ENCODE data around the gene MAPK8IP3. TPM values are rescaled to one million over a fixed set of nuclear protein-coding genes. Genes with fewer than 3 reads are reported as not detected.

MAPK8IP3 gene
- total and polyA plus RNA-seq, 9 of the 15 experiments (the other 6 are each of a cell fraction or from before 2014, with no cell fraction given), result 0.17 to 58.7 (median 16.7) TPM

DNA sequence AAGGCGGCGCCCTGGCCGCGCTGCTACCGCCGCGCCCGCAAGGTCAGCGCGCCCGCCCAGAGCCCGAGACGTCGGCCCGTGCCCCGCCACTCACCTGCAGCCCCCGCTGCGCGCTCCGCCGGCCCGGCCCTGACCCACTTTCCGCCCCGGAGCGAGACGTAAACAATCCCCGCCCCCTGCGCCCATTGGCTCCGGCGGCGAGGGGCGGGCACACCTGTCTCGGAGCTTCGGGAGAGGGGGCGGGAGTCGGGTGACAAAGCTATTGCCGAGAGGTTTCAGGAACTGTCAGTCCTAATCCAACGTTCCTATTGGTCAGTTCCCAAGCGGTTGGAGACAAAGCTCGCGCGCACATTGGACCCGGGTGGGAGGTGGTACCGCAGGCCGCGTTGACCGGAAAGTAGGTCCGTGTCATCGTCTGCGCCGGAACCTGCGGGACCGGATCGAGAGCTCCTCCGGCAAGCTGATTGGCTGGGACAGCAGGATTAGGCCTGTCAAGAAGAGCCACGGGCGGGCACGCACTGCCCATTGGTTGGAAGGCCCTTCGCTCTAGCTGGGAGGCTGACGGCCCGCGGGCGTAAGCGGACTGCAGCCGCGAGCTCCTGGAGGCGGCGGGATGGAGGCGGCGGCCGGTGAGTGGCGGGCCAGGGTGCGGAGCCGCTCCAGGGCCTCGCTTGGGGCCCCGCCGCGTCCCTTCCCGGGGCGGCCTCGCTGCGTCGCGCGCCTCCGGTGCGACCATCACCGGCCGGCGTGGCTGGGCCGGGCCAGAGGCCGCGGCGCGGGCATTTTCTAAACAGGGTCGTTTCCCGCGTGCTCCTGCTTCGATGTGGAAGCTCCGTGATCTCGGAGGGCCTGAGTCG, 76.6 kb downstream of the MAPK8IP3 start, which contains the start of the genes NUBP2 and SPSB3 (continued):
- TF ChIP-seq, protein P1, sequence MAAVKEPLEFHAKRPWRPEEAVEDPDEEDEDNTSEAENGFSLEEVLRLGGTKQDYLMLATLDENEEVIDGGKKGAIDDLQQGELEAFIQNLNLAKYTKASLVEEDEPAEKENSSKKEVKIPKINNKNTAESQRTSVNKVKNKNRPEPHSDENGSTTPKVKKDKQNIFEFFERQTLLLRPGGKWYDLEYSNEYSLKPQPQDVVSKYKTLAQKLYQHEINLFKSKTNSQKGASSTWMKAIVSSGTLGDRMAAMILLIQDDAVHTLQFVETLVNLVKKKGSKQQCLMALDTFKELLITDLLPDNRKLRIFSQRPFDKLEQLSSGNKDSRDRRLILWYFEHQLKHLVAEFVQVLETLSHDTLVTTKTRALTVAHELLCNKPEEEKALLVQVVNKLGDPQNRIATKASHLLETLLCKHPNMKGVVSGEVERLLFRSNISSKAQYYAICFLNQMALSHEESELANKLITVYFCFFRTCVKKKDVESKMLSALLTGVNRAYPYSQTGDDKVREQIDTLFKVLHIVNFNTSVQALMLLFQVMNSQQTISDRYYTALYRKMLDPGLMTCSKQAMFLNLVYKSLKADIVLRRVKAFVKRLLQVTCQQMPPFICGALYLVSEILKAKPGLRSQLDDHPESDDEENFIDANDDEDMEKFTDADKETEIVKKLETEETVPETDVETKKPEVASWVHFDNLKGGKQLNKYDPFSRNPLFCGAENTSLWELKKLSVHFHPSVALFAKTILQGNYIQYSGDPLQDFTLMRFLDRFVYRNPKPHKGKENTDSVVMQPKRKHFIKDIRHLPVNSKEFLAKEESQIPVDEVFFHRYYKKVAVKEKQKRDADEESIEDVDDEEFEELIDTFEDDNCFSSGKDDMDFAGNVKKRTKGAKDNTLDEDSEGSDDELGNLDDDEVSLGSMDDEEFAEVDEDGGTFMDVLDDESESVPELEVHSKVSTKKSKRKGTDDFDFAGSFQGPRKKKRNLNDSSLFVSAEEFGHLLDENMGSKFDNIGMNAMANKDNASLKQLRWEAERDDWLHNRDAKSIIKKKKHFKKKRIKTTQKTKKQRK (IDR thresholded peaks at IDR 0.05; ENCODE audit: borderline replicate concordance, low read depth, low read length), result peak; percentile 95
- TF ChIP-seq, protein P2, sequence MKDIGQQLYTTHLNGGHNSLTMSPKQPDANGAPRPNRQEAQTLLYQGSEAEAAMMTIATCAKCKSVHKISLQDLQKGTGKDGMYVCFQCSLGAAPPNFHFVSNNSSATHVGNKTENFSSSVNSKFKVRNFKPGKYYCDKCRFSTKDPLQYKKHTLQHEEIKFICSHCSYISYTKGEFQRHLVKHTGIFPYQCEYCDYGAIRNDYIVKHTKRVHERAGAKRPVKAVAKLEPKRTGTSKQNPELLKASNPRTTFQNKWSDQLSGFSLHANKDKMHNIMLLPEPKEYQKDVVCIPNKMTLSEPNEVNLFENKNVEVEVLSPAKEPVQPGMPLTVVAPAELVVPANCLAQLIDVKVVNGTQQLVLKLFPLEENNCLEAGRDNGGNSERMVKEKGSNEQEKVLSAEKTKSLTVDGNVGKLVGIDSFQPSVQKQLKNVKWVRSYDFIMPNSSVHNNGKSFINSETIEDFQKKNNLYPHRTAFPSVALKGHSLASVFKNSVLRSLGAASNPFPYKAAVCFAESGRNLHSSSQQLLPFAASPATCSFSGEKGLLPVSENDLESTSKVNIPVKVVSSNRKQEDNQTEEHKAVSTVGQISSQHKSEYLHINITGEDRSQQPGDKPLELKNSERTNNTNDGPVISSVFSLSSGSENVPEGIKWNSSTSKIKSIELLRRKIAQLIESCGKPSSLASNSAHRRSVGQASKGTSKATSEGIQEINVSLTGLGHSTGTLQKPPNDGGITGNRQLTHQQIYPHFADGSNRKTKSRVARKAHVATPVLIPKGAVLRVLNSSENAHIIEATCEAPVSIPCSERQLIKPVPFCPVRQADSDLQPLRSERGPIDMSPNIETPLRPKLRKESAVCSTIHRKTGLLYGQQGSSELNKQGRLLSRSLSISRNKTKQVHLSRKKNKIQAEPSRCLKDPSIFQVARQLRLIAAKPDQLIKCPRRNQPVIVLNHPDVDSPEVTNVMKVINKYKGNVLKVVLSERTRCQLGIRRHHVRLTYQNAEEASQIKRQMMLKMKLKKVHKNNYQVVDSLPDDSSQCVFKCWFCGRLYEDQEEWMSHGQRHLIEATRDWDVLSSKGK (CRISPR knock-in tag; IDR thresholded peaks at IDR 0.05), result no peak
- TF ChIP-seq TAF7 (tag; IDR thresholded peaks at IDR 0.05) (no peak), RAD21 (CRISPR knock-in tag; conservative IDR thresholded peaks at IDR 0.05 in 1 of 2, IDR thresholded peaks at IDR 0.05 in 1 of 2) (no peak), FOXP1 (CRISPR knock-in tag; IDR thresholded peaks at IDR 0.05) (peak; percentile 44; the same call in 1 of the 2 replicates), FOSL1 (tag; conservative IDR thresholded peaks at IDR 0.05) (no peak), HMG20A (CRISPR knock-in tag; conservative IDR thresholded peaks at IDR 0.05) (no peak), GABPA (tag; conservative IDR thresholded peaks at IDR 0.05; ENCODE audit: low read depth) (peak; percentile 99), CBX3 (IDR thresholded peaks at IDR 0.05; ENCODE audit: borderline replicate concordance in 1 of 2, low read length in 2 of 2) (no peak), HDAC2 (IDR thresholded peaks at IDR 0.05) (no peak)
- TF ChIP-seq, protein P3, sequence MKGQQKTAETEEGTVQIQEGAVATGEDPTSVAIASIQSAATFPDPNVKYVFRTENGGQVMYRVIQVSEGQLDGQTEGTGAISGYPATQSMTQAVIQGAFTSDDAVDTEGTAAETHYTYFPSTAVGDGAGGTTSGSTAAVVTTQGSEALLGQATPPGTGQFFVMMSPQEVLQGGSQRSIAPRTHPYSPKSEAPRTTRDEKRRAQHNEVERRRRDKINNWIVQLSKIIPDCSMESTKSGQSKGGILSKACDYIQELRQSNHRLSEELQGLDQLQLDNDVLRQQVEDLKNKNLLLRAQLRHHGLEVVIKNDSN (CRISPR knock-in tag; IDR thresholded peaks at IDR 0.05), result 0 out of 2 replicates have a peak, but pooled peaks have one; percentile 18
- TF ChIP-seq, protein P4, sequence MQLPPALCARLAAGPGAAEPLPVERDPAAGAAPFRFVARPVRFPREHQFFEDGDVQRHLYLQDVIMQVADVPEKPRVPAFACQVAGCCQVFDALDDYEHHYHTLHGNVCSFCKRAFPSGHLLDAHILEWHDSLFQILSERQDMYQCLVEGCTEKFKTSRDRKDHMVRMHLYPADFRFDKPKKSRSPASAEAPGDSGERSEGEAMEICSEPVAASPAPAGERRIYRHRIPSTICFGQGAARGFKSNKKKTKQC (CRISPR knock-in tag; IDR thresholded peaks at IDR 0.05), result no peak
- TF ChIP-seq, protein P5, sequence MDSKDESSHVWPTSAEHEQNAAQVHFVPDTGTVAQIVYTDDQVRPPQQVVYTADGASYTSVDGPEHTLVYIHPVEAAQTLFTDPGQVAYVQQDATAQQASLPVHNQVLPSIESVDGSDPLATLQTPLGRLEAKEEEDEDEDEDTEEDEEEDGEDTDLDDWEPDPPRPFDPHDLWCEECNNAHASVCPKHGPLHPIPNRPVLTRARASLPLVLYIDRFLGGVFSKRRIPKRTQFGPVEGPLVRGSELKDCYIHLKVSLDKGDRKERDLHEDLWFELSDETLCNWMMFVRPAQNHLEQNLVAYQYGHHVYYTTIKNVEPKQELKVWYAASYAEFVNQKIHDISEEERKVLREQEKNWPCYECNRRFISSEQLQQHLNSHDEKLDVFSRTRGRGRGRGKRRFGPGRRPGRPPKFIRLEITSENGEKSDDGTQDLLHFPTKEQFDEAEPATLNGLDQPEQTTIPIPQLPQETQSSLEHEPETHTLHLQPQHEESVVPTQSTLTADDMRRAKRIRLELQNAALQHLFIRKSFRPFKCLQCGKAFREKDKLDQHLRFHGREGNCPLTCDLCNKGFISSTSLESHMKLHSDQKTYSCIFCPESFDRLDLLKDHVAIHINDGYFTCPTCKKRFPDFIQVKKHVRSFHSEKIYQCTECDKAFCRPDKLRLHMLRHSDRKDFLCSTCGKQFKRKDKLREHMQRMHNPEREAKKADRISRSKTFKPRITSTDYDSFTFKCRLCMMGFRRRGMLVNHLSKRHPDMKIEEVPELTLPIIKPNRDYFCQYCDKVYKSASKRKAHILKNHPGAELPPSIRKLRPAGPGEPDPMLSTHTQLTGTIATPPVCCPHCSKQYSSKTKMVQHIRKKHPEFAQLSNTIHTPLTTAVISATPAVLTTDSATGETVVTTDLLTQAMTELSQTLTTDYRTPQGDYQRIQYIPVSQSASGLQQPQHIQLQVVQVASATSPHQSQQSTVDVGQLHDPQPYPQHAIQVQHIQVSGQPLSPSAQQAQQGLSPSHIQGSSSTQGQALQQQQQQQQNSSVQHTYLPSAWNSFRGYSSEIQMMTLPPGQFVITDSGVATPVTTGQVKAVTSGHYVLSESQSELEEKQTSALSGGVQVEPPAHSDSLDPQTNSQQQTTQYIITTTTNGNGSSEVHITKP (IDR thresholded peaks at IDR 0.05; ENCODE audit: partially characterized antibody), result no peak
